NT2/D1 (cell line): ENCODE measurements around the gene KRTAP16-1.

ENCODE experiments used
- DNase-seq: peaks from one replicate; pipeline ENCODE4 v3.0.0-alpha.2; 2011; ENCODE audit warnings: low read depth, low spot score
- H3K27me3 ChIP-seq: 2 replicates; pipeline ENCODE4 v1.6.0; 2011; ENCODE audit warnings: mild to moderate bottlenecking; ENCODE audit not compliant: insufficient read length, insufficient read depth
- H3K36me3 ChIP-seq: 2 replicates; pipeline ENCODE4 v1.6.1; 2011; ENCODE audit warnings: mild to moderate bottlenecking, low read length, mixed read lengths; ENCODE audit not compliant: insufficient read depth, insufficient read length
- H3K4me1 ChIP-seq: 2 replicates; pipeline ENCODE4 v1.5.1; 2011; ENCODE audit not compliant: insufficient read depth, insufficient read length
- H3K4me3 ChIP-seq: 2 replicates; pipeline ENCODE4 v1.5.1; 2011; ENCODE audit warnings: low read depth; ENCODE audit not compliant: insufficient read length
- H3K9ac ChIP-seq: 2 replicates; pipeline ENCODE4 v1.6.0; 2011; ENCODE audit warnings: low read depth; ENCODE audit not compliant: insufficient read length
- H3K9me3 ChIP-seq: 2 replicates; pipeline ENCODE4 v1.5.1; 2011; ENCODE audit warnings: mild to moderate bottlenecking, low read length; ENCODE audit not compliant: insufficient read depth
- SUZ12 ChIP-seq: IDR thresholded peaks from 2 replicates; pipeline ENCODE4 v1.6.1; 2011; ENCODE audit not compliant: insufficient read length, insufficient read depth; ENCODE audit errors: extremely low read depth
- YY1 ChIP-seq: IDR thresholded peaks from 2 replicates; pipeline ENCODE4 v1.6.1; 2011; ENCODE audit not compliant: insufficient read length, insufficient read depth
- ZNF274 ChIP-seq: IDR thresholded peaks from 2 replicates; pipeline ENCODE4 v1.6.1; 2011; ENCODE audit warnings: mild to moderate bottlenecking, low read depth, low read length

The KRTAP16-1 gene

GRCh38 chr17:41345992-41346391 lies 36.9 kb upstream of the KRTAP16-1 start:
- H3K4me3 ChIP-seq, result no peak overlapping the region
- peaks cover 25% of the 10 kb centered on the region; the same call in 1 of the 2 replicates for H3K9me3 ChIP-seq
- no peaks in the 10 kb centered on the region for H3K36me3 ChIP-seq
- DNase-seq, result no peak
- H3K27me3 ChIP-seq, result no peaks in the 10 kb centered on the region
- no peak for TF ChIP-seq YY1
- no peaks in the 10 kb centered on the region for H3K4me1 ChIP-seq
- H3K9ac ChIP-seq, result no peak overlapping the region

- H3K4me1 ChIP-seq, result no peaks in the 10 kb centered on the region
- H3K27me3 ChIP-seq, result no peaks in the 10 kb centered on the region
- H3K9me3 ChIP-seq, result peaks cover 25% of the 10 kb centered on the region; the same call in 1 of the 2 replicates
- TF ChIP-seq ZNF274 (no peak), YY1 (no peak), SUZ12 (no peak)
- no peak overlapping the region for H3K4me3 ChIP-seq
- no peaks in the 10 kb centered on the region for H3K36me3 ChIP-seq
- no peak overlapping the region for H3K9ac ChIP-seq
- no peak for DNase-seq
Observed at GRCh38 chr17:41343029-41343428, 33.9 kb upstream of the KRTAP16-1 start.

GRCh38 chr17:41340934-41341861 lies 32.1 kb upstream of the KRTAP16-1 start:
- H3K9me3 ChIP-seq, result peaks cover 25% of the 10 kb centered on the region; the same call in 1 of the 2 replicates
- no peaks in the 10 kb centered on the region for H3K4me1 ChIP-seq
- TF ChIP-seq ZNF274, result no peak
- TF ChIP-seq YY1, result no peak
- TF ChIP-seq SUZ12, result no peak
- no peak overlapping the region for H3K9ac ChIP-seq
- no peaks in the 10 kb centered on the region for H3K36me3 ChIP-seq
- no peak for DNase-seq
- no peaks in the 10 kb centered on the region for H3K27me3 ChIP-seq
- no peak overlapping the region for H3K4me3 ChIP-seq

- Histone ChIP-seq H3K9ac (no peak overlapping the region), H3K9me3 (peaks cover 25% of the 10 kb centered on the region; the same call in 1 of the 2 replicates), H3K27me3 (no peaks in the 10 kb centered on the region), H3K36me3 (no peaks in the 10 kb centered on the region), H3K4me1 (no peaks in the 10 kb centered on the region), H3K4me3 (no peak overlapping the region)
- no peak for DNase-seq
- TF ChIP-seq YY1 (no peak), SUZ12 (no peak), ZNF274 (no peak)
Observed at GRCh38 chr17:41340494-41340893, 31.4 kb upstream of the KRTAP16-1 start.

- Histone ChIP-seq H3K4me1 (no peaks in the 10 kb centered on the region), H3K9ac (no peak overlapping the region), H3K36me3 (no peaks in the 10 kb centered on the region), H3K4me3 (no peak overlapping the region), H3K9me3 (peaks cover 25% of the 10 kb centered on the region; the same call in 1 of the 2 replicates), H3K27me3 (no peaks in the 10 kb centered on the region)
- no peak for TF ChIP-seq SUZ12
- no peak for TF ChIP-seq ZNF274
- no peak for DNase-seq
Observed at GRCh38 chr17:41339571-41340172, 30.6 kb upstream of the KRTAP16-1 start.

- TF ChIP-seq ZNF274 (no peak), SUZ12 (no peak), YY1 (no peak)
- DNase-seq, result no peak
- H3K27me3 ChIP-seq, result no peaks in the 10 kb centered on the region
- peaks cover 21% of the 10 kb centered on the region; the same call in 1 of the 2 replicates for H3K9me3 ChIP-seq
- H3K4me1 ChIP-seq, result peaks cover 2% of the 10 kb centered on the region
- no peak overlapping the region for H3K4me3 ChIP-seq
- no peaks in the 10 kb centered on the region for H3K36me3 ChIP-seq
- no peak overlapping the region for H3K9ac ChIP-seq
Observed at GRCh38 chr17:41338961-41339485, 29.9 kb upstream of the KRTAP16-1 start.

- no peak overlapping the region for H3K4me3 ChIP-seq
- no peaks in the 10 kb centered on the region for H3K9me3 ChIP-seq
- no peaks in the 10 kb centered on the region for H3K27me3 ChIP-seq
- H3K9ac ChIP-seq, result no peak overlapping the region
- no peak for DNase-seq
- H3K36me3 ChIP-seq, result no peaks in the 10 kb centered on the region
- no peak for TF ChIP-seq SUZ12
- TF ChIP-seq ZNF274, result no peak
- TF ChIP-seq YY1, result no peak
- H3K4me1 ChIP-seq, result peaks cover 2% of the 10 kb centered on the region
Observed at GRCh38 chr17:41335747-41336146, 26.6 kb upstream of the KRTAP16-1 start.
